Measurements from ENCODE around the gene ABCA7. TPM values are rescaled to one million over a fixed set of nuclear protein-coding genes. Genes with fewer than 3 reads are reported as not detected.

ABCA7 gene
- total and polyA plus RNA-seq, 2 of the 13 experiments (the other 11 are each of a cell fraction or from before 2014, with no cell fraction given), result 4.4 to 32.4 TPM

- TF ChIP-seq AHDC1 (CRISPR knock-in tag; IDR thresholded peaks at IDR 0.05; ENCODE audit: borderline replicate concordance), result no peak
- no peak for TF ChIP-seq CSRNP1 (CRISPR knock-in tag; IDR thresholded peaks at IDR 0.05)
- TF ChIP-seq NR2C2 (CRISPR knock-in tag; IDR thresholded peaks at IDR 0.05; ENCODE audit: borderline replicate concordance), result no peak
- TF ChIP-seq SALL1 (CRISPR knock-in tag; IDR thresholded peaks at IDR 0.05), result peak; percentile 19
- peak; percentile 38; the same call in 1 of the 2 replicates for TF ChIP-seq SOX5 (CRISPR knock-in tag; IDR thresholded peaks at IDR 0.05; ENCODE audit: borderline replicate concordance)
- no peak for TF ChIP-seq PLSCR1 (CRISPR knock-in tag; IDR thresholded peaks at IDR 0.05; ENCODE audit: borderline replicate concordance)
- TF ChIP-seq MAX (IDR thresholded peaks at IDR 0.05), result peak; percentile 44; the same call in 1 of the 2 replicates
- peak; percentile 11; the same call in 1 of the 2 replicates for TF ChIP-seq HDAC1 (CRISPR knock-in tag; IDR thresholded peaks at IDR 0.05)
- TF ChIP-seq POLR2A (IDR thresholded peaks at IDR 0.05; ENCODE audit: insufficient read depth in 1 of 2, low read depth in 2 of 2, low read length in 2 of 2), result peak; percentile 41 to 47; a peak in 3 of 4 replicates
- TF ChIP-seq ZNF605 (CRISPR knock-in tag; IDR thresholded peaks at IDR 0.05), result no peak; the same call in 1 of the 2 replicates
- peak; percentile 96 for TF ChIP-seq TEAD3 (CRISPR knock-in tag; optimal IDR thresholded peaks at IDR 0.05; ENCODE audit: borderline replicate concordance)
- no peak for TF ChIP-seq HMGA1 (CRISPR knock-in tag; conservative IDR thresholded peaks at IDR 0.05)
- TF ChIP-seq MYPOP (CRISPR knock-in tag; IDR thresholded peaks at IDR 0.05), result 0 out of 2 replicates have a peak, but pooled peaks have one; percentile 10
- peak; percentile 1; the same call in 1 of the 2 replicates for TF ChIP-seq THAP9 (CRISPR knock-in tag; IDR thresholded peaks at IDR 0.05; ENCODE audit: borderline replicate concordance)
- TF ChIP-seq KDM1A (CRISPR knock-in tag; IDR thresholded peaks at IDR 0.05), result peak; percentile 24; the same call in 1 of the 2 replicates
- TF ChIP-seq POLR2AphosphoS5 (IDR thresholded peaks at IDR 0.05; ENCODE audit: low read depth, low read length), result peak; percentile 8; the same call in 1 of the 2 replicates
Measured at GRCh38 chr19:1102407-1103131, 62.7 kb downstream of the ABCA7 start (continued).

Data from HepG2 (cell line).